Ovary (tissue), 9 donors: Measurements from ENCODE around the gene ARHGAP8. TPM values are rescaled to one million over a fixed set of nuclear protein-coding genes. Genes with fewer than 3 reads are reported as not detected.

Experiments used
- DNase-seq, 5 donors: peaks; one replicate each; pipeline ENCODE4 v3.0.0-alpha.2; 2019 to 2020
- H3K27ac ChIP-seq, 2 donors: fragments of 200-600 bp; one replicate each; pipeline versions ENCODE4 v1.5.1 to v1.8.0; 2019 to 2022
- H3K27me3 ChIP-seq: fragments of 200-600 bp; one replicate; pipeline ENCODE4 v1.8.0; 2022
- H3K36me3 ChIP-seq: fragments of 200-600 bp; sonication (generic); one replicate; pipeline ENCODE4 v1.5.1; 2019
- H3K4me1 ChIP-seq: one replicate; pipeline ENCODE4 v1.8.1; 2013; ENCODE audit warnings: mild to moderate bottlenecking, moderate library complexity; ENCODE audit not compliant: insufficient read depth
- H3K4me3 ChIP-seq: fragments of 200-600 bp; sonication (generic); one replicate; pipeline ENCODE4 v1.5.1; 2017
- H3K9me3 ChIP-seq, 2 donors: fragments of 200-600 bp in 1 of 2; sonication (generic) in 1 of 2; one replicate each; pipeline versions ENCODE4 v1.5.1 to v1.8.1; 2013 to 2019; ENCODE audit warnings: mild to moderate bottlenecking in 1 of 2, moderate library complexity in 1 of 2
- CTCF ChIP-seq, 3 donors: fragments of 450-650 bp in 2 of 3; fragments of 200-600 bp in 1 of 3; IDR thresholded peaks; one replicate each; pipeline versions ENCODE4 v1.5.1 to v1.8.0; 2016 to 2022; ENCODE audit warnings: antibody characterized with exemption in 3 of 3, mild to moderate bottlenecking in 1 of 3
- EP300 ChIP-seq: sonication (generic); formaldehyde crosslinking; IDR thresholded peaks from one replicate; pipeline ENCODE4 v1.6.1; 2017; ENCODE audit warnings: antibody characterized with exemption
- POLR2A ChIP-seq: fragments of 450-650 bp; IDR thresholded peaks from one replicate; pipeline ENCODE4 v1.6.1; 2017; ENCODE audit warnings: antibody characterized with exemption, mild to moderate bottlenecking, moderate library complexity
- WGBS, 3 donors: extraction: QIAGEN DNeasy Blood & Tissue Kit in 1 of 3; methylation state at CpG; one replicate each; pipeline versions ENCODE4 v1.1.5 to v1.1.7; 2013 to 2017; 5-methylcytosine and 5-hydroxymethylcytosine counted together
- intact Hi-C, 4 donors: fragments of 100-400 bp; cut with DNase I; formaldehyde crosslinking; loops; one replicate each; pipeline versions ENCODE4 v1.11.0 to v1.15.1; 2022 to 2023
- polyA plus RNA-seq, 2 donors: library from polyadenylated mRNA; stranded (reverse); fragments of 200-250 nt in 1 of 2; fragments of 350-450 nt in 1 of 2; fragmentation: Illumina TruSeq in 1 of 2; extraction: RNeasy Lipid Tissue Mini Kit (QIAGEN cat#74804) in 1 of 2; gene quantifications; one replicate each; pipeline ENCODE4 v1.2.3, GENCODE V29; 2013 to 2014
- total RNA-seq, 7 donors: library from RNA; depleted of rRNA in 2 of 7; stranded (reverse); fragments of >200 nt in 2 of 7; fragmentation: NEBNext Ultra II Directional in 3 of 7; extraction: Animal tissue kit (Norgen Biotek cat#: 25700) in 3 of 7; gene quantifications; one replicate each; pipeline versions ENCODE4 v1.1.0 to v1.2.4, GENCODE V29; 2016 to 2023
- donor health status: DM: no; HTN: no; CAD: no; lungs with moderate emphysema.
- donor health status: DM: no; HTN: no; CAD: no.
- donor health status: Bipolar disorder and iron deficiency.
- donor health status: DM: yes; HTN: yes; CAD: no.
- donor health status: DM: no; HTN: no; CAD: no.
- donor health status: DM: yes; HTN: yes; CAD: no.

ARHGAP8 gene
- total and polyA plus RNA-seq, 9 donors: 0.45 to 23.8 (median 2.1) TPM

- H3K27me3 ChIP-seq: no peaks in the 10 kb centered on the region
- no peak for DNase-seq
Observed at GRCh38 chr22:44748524-44748923, 3.9 kb upstream of the ARHGAP8 start.

GRCh38 chr22:44750481-44750880 is 1.9 kb upstream of the ARHGAP8 start:
- peaks cover 0 to 6% of the 10 kb centered on the region in 2 donors for H3K9me3 ChIP-seq
- H3K4me3 ChIP-seq: no peak overlapping the region
- DNase-seq: no peak
- no peaks in the 10 kb centered on the region for H3K27me3 ChIP-seq
- no peaks in the 10 kb centered on the region for H3K4me1 ChIP-seq
- intact Hi-C loops: no loop called here
- TF ChIP-seq POLR2A (no peak), EP300 (no peak), CTCF (IDR thresholded peaks at IDR 0.05) (no peak)
- no peaks in the 10 kb centered on the region for H3K36me3 ChIP-seq
- WGBS, 3 donors: 58 to 61% (median 58%) methylated on average over 1 of the region's 1 CpG
- H3K27ac ChIP-seq: no peak overlapping the region

More at GRCh38 chr22:44748524-44748923, 3.9 kb upstream of the ARHGAP8 start:
- H3K4me3 ChIP-seq: no peak overlapping the region
- H3K9me3 ChIP-seq: peaks cover 0 to 6% of the 10 kb centered on the region in 2 donors
- no peaks in the 10 kb centered on the region for H3K36me3 ChIP-seq
- WGBS, 3 donors: 94 to 96% (median 94%) methylated on average over 7 of the region's 7 CpGs
- intact Hi-C loops: no loop called here
- H3K4me1 ChIP-seq: no peaks in the 10 kb centered on the region
- no peak overlapping the region for H3K27ac ChIP-seq
- TF ChIP-seq EP300 (no peak), CTCF (IDR thresholded peaks at IDR 0.05) (no peak), POLR2A (no peak)

- H3K4me1 ChIP-seq: no peaks in the 10 kb centered on the region
- H3K27ac ChIP-seq: no peak overlapping the region
- 47 to 49% (median 47%) methylated on average over 29 of the region's 29 CpGs for WGBS, 3 donors
- H3K36me3 ChIP-seq: no peaks in the 10 kb centered on the region
- no peak for DNase-seq
- TF ChIP-seq POLR2A (no peak), EP300 (no peak), CTCF (IDR thresholded peaks at IDR 0.05) (no peak)
- intact Hi-C loops: no loop called here
- no peaks in the 10 kb centered on the region for H3K27me3 ChIP-seq
- H3K9me3 ChIP-seq: peaks cover 0 to 6% of the 10 kb centered on the region in 2 donors
- no peak overlapping the region for H3K4me3 ChIP-seq
Observed at GRCh38 chr22:44753189-44754042, 1.0 kb downstream of the ARHGAP8 start.

- H3K4me1 ChIP-seq: no peaks in the 10 kb centered on the region
- TF ChIP-seq POLR2A (no peak), EP300 (no peak), CTCF (IDR thresholded peaks at IDR 0.05) (no peak)
- no peak for DNase-seq
- H3K27me3 ChIP-seq: no peaks in the 10 kb centered on the region
- 75 to 78% (median 75%) methylated on average over 7 of the region's 7 CpGs for WGBS, 3 donors
- intact Hi-C loops: no loop called here
- no peak overlapping the region for H3K27ac ChIP-seq
- peaks cover 0 to 6% of the 10 kb centered on the region in 2 donors for H3K9me3 ChIP-seq
- no peaks in the 10 kb centered on the region for H3K36me3 ChIP-seq
- no peak overlapping the region for H3K4me3 ChIP-seq
Observed at GRCh38 chr22:44754998-44755397, 2.6 kb downstream of the ARHGAP8 start.
